Right lobe of liver (tissue), 4 donors: ENCODE data around the gene ACAD10.

Experiments
- POLR2A ChIP-seq: fragments of 450-650 bp; IDR thresholded peaks from one replicate; pipeline ENCODE4 v1.6.1; 2017; ENCODE audit warnings: antibody characterized with exemption, mild to moderate bottlenecking
- TF ChIP-seq, protein P1 (sequence below), 4 donors: fragments of 200-600 bp in 3 of 4; fragments of 450-650 bp in 1 of 4; IDR thresholded peaks; one replicate each; pipeline versions ENCODE4 v1.5.1 to v1.8.0; 2016 to 2022; ENCODE audit warnings: antibody characterized with exemption in 4 of 4, mild to moderate bottlenecking in 2 of 4
- donor health status: DM: no; HTN: no; CAD: no.
- donor health status: DM: no; HTN: no; CAD: no.
- donor health status: DM: no; HTN: yes; CAD: no.

DNA sequence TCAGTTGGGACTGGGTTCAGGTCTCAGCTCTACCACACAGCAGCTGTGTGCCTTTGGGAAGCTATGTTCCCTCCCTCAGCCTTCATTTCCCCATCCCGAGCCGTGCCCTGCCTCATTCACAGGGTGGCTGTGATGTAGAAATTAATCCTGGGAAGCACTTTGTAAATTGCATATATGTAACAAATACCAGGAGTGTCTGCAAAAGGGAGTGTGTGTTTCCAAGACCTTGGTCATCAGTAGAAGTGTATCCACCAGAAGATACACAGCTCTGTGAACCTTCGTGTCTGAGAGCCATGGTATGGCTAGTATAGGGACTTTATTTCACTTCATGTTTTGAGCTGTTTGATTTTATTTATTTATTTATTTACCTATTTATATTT, 107.0 kb downstream of the ACAD10 start:
- TF ChIP-seq, protein P1, sequence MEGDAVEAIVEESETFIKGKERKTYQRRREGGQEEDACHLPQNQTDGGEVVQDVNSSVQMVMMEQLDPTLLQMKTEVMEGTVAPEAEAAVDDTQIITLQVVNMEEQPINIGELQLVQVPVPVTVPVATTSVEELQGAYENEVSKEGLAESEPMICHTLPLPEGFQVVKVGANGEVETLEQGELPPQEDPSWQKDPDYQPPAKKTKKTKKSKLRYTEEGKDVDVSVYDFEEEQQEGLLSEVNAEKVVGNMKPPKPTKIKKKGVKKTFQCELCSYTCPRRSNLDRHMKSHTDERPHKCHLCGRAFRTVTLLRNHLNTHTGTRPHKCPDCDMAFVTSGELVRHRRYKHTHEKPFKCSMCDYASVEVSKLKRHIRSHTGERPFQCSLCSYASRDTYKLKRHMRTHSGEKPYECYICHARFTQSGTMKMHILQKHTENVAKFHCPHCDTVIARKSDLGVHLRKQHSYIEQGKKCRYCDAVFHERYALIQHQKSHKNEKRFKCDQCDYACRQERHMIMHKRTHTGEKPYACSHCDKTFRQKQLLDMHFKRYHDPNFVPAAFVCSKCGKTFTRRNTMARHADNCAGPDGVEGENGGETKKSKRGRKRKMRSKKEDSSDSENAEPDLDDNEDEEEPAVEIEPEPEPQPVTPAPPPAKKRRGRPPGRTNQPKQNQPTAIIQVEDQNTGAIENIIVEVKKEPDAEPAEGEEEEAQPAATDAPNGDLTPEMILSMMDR (IDR thresholded peaks at IDR 0.05) = no peak
- no peak for TF ChIP-seq POLR2A
